ENCODE measurements around the gene PCNX2. TPM values are rescaled to one million over a fixed set of nuclear protein-coding genes. Genes with fewer than 3 reads are reported as not detected.

Gene PCNX2
- total and polyA plus RNA-seq, 2 donors (not counting 1 experiment from before 2014, with no cell fraction given) = 17.6 to 34.7 TPM

GRCh38 chr1:232968391-232968790 is 327.1 kb downstream of the PCNX2 start:
- H3K4me3 ChIP-seq (ENCODE audit: control extremely low read depth in 1 of 5, extremely low read depth in 1 of 5, insufficient read depth in 1 of 5, low read depth in 2 of 5, low read length in 4 of 5) = no peak overlapping the region
- H2AFZ ChIP-seq (ENCODE audit: insufficient read depth, low read depth, low read length, poor library complexity, severe bottlenecking) = no peak overlapping the region
- Mint-ChIP-seq H3K27me3 (no peaks in the 10 kb centered on the region), H3K27ac (no peak overlapping the region), H3K4me3 (no peak overlapping the region), H3K4me1 (peaks cover 9% of the 10 kb centered on the region), H3K9me3 (ENCODE audit: insufficient read depth) (peaks cover 4% of the 10 kb centered on the region)
- H3K4me1 ChIP-seq (ENCODE audit: control insufficient read depth in 2 of 2, insufficient read depth in 2 of 2, low read length in 2 of 2) = peaks cover 1 to 2% of the 10 kb centered on the region in 2 donors
- H3K36me3 ChIP-seq (replicated peaks in 1 of 2; ENCODE audit: control extremely low read depth in 1 of 2, control insufficient read depth in 1 of 2, extremely low read depth in 1 of 2, insufficient read depth in 2 of 2, low read length in 1 of 2) = peaks cover 2 to 51% of the 10 kb centered on the region in 2 experiments
- ATAC-seq (ENCODE audit: low read depth) (no peak), DNase-seq (no peak)
- TF ChIP-seq CTCF (IDR thresholded peaks at IDR 0.05) (no peak), EZH2 (IDR thresholded peaks at IDR 0.05; ENCODE audit: borderline replicate concordance, insufficient read depth, low read depth, low read length, poor library complexity, severe bottlenecking) (no peak)
- ChIA-PET POLR2A (no interaction called here), CTCF (no interaction called here)
- H4K20me1 ChIP-seq (ENCODE audit: control insufficient read depth, insufficient read depth, low read length, poor library complexity, severe bottlenecking) = no peaks in the 10 kb centered on the region
- peaks cover 3% of the 10 kb centered on the region for H3K79me2 ChIP-seq (ENCODE audit: control insufficient read depth, insufficient read depth, low read length)
- intact Hi-C loops (cut with micrococcal nuclease) = no loop called here
- H3K9ac ChIP-seq (ENCODE audit: low read length) = no peak overlapping the region
- WGBS (ENCODE audit: insufficient coverage) = 100% methylated on average over 4 of the region's 5 CpGs
- H3K9me3 ChIP-seq (ENCODE audit: control extremely low read depth in 1 of 3, control insufficient read depth in 2 of 3, insufficient read depth in 1 of 3, low read length in 2 of 3) = peaks cover 0 to 6% (median 4%) of the 10 kb centered on the region in 3 donors
- no peak overlapping the region for H3K4me2 ChIP-seq (replicated peaks; ENCODE audit: low read depth, low read length, poor library complexity, severe bottlenecking)
- H3K27me3 ChIP-seq (replicated peaks in 1 of 4; ENCODE audit: control extremely low read depth in 1 of 4, control insufficient read depth in 3 of 4, insufficient read depth in 4 of 4, low read length in 3 of 4) = no peaks in the 10 kb centered on the region
- H3K27ac ChIP-seq (ENCODE audit: low read length in 2 of 2) = no peak overlapping the region

GRCh38 chr1:232966663-232967062 is 328.9 kb downstream of the PCNX2 start:
- ChIA-PET POLR2A (no interaction called here), CTCF (no interaction called here)
- ATAC-seq (ENCODE audit: low read depth) (no peak), DNase-seq (no peak)
- Histone ChIP-seq H3K4me3 (ENCODE audit: control extremely low read depth in 1 of 5, extremely low read depth in 1 of 5, insufficient read depth in 1 of 5, low read depth in 2 of 5, low read length in 4 of 5) (no peak overlapping the region), H3K27me3 (replicated peaks in 1 of 4; ENCODE audit: control extremely low read depth in 1 of 4, control insufficient read depth in 3 of 4, insufficient read depth in 4 of 4, low read length in 3 of 4) (no peaks in the 10 kb centered on the region), H2AFZ (ENCODE audit: insufficient read depth, low read depth, low read length, poor library complexity, severe bottlenecking) (no peak overlapping the region), H3K4me1 (ENCODE audit: control insufficient read depth in 2 of 2, insufficient read depth in 2 of 2, low read length in 2 of 2) (peaks cover 3 to 6% of the 10 kb centered on the region in 2 donors), H3K9me3 (ENCODE audit: control extremely low read depth in 1 of 3, control insufficient read depth in 2 of 3, insufficient read depth in 1 of 3, low read length in 2 of 3) (no peaks in the 10 kb centered on the region), H3K4me2 (replicated peaks; ENCODE audit: low read depth, low read length, poor library complexity, severe bottlenecking) (no peak overlapping the region), H4K20me1 (ENCODE audit: control insufficient read depth, insufficient read depth, low read length, poor library complexity, severe bottlenecking) (no peaks in the 10 kb centered on the region), H3K36me3 (replicated peaks in 1 of 2; ENCODE audit: control extremely low read depth in 1 of 2, control insufficient read depth in 1 of 2, extremely low read depth in 1 of 2, insufficient read depth in 2 of 2, low read length in 1 of 2) (peaks cover 0 to 38% of the 10 kb centered on the region in 2 experiments), H3K27ac (ENCODE audit: low read length in 2 of 2) (no peak overlapping the region), H3K79me2 (ENCODE audit: control insufficient read depth, insufficient read depth, low read length) (peaks cover 3% of the 10 kb centered on the region), H3K9ac (ENCODE audit: low read length) (no peak overlapping the region)
- H3K9me3 Mint-ChIP-seq (ENCODE audit: insufficient read depth) = peaks cover 2% of the 10 kb centered on the region
- no peak overlapping the region for H3K4me3 Mint-ChIP-seq
- H3K27ac Mint-ChIP-seq = no peak overlapping the region
- TF ChIP-seq EZH2 (IDR thresholded peaks at IDR 0.05; ENCODE audit: borderline replicate concordance, insufficient read depth, low read depth, low read length, poor library complexity, severe bottlenecking) (no peak), CTCF (IDR thresholded peaks at IDR 0.05) (no peak)
- peaks cover 14% of the 10 kb centered on the region for H3K4me1 Mint-ChIP-seq
- H3K27me3 Mint-ChIP-seq = no peaks in the 10 kb centered on the region
- intact Hi-C loops (cut with micrococcal nuclease) = no loop called here
- WGBS (ENCODE audit: insufficient coverage) = 100% methylated on average over 2 of the region's 4 CpGs

All from B cell (primary cell).